ENCODE results near the gene LINC01488. TPM values are rescaled to one million over a fixed set of nuclear protein-coding genes. Genes with fewer than 3 reads are reported as not detected.

The LINC01488 gene
- total RNA-seq, 1 donor from 2014 or later = not detected

- DNase-seq (ENCODE audit: low read depth) = peak; percentile 29
- no peaks in the 10 kb centered on the region for H3K27me3 ChIP-seq (ENCODE audit: control insufficient read depth, insufficient read depth, low read length)
- no peak overlapping the region for H3K4me3 ChIP-seq (ENCODE audit: low read depth, low read length)
- TF ChIP-seq CTCF (IDR thresholded peaks at IDR 0.05; ENCODE audit: insufficient read depth, low read length, severe bottlenecking) = no peak
- no peaks in the 10 kb centered on the region for H3K36me3 ChIP-seq (ENCODE audit: control insufficient read depth, insufficient read depth, low read length)
- FAIRE-seq = no peak
These were observed 36.9 kb downstream of the LINC01488 start for GRCh38 chr11:69518081-69518950.

- no peak for DNase-seq (ENCODE audit: low read depth)
- Histone ChIP-seq H3K36me3 (ENCODE audit: control insufficient read depth, insufficient read depth, low read length) (no peaks in the 10 kb centered on the region), H3K27me3 (ENCODE audit: control insufficient read depth, insufficient read depth, low read length) (no peaks in the 10 kb centered on the region), H3K4me3 (ENCODE audit: low read depth, low read length) (no peak overlapping the region)
- TF ChIP-seq CTCF (IDR thresholded peaks at IDR 0.05; ENCODE audit: insufficient read depth, low read length, severe bottlenecking) = no peak
- FAIRE-seq = no peak
These were observed 38.9 kb downstream of the LINC01488 start for GRCh38 chr11:69520186-69520916.

GRCh38 chr11:69521457-69521856 lies 40.0 kb downstream of the LINC01488 start:
- H3K4me3 ChIP-seq (ENCODE audit: low read depth, low read length) = no peak overlapping the region
- TF ChIP-seq CTCF (IDR thresholded peaks at IDR 0.05; ENCODE audit: insufficient read depth, low read length, severe bottlenecking) = no peak
- no peaks in the 10 kb centered on the region for H3K27me3 ChIP-seq (ENCODE audit: control insufficient read depth, insufficient read depth, low read length)
- no peak for FAIRE-seq
- DNase-seq (ENCODE audit: low read depth) = no peak
- H3K36me3 ChIP-seq (ENCODE audit: control insufficient read depth, insufficient read depth, low read length) = no peaks in the 10 kb centered on the region

GRCh38 chr11:69523453-69523852 lies 42.0 kb downstream of the LINC01488 start:
- Histone ChIP-seq H3K27me3 (ENCODE audit: control insufficient read depth, insufficient read depth, low read length) (no peaks in the 10 kb centered on the region), H3K4me3 (ENCODE audit: low read depth, low read length) (no peak overlapping the region), H3K36me3 (ENCODE audit: control insufficient read depth, insufficient read depth, low read length) (no peaks in the 10 kb centered on the region)
- FAIRE-seq (peak; percentile 58), DNase-seq (ENCODE audit: low read depth) (no peak)
- no peak for TF ChIP-seq CTCF (IDR thresholded peaks at IDR 0.05; ENCODE audit: insufficient read depth, low read length, severe bottlenecking)

GRCh38 chr11:69524291-69524882 lies 42.9 kb downstream of the LINC01488 start:
- peak; percentile 68 for DNase-seq (ENCODE audit: low read depth)
- no peak for FAIRE-seq
- H3K36me3 ChIP-seq (ENCODE audit: control insufficient read depth, insufficient read depth, low read length) = no peaks in the 10 kb centered on the region
- no peaks in the 10 kb centered on the region for H3K27me3 ChIP-seq (ENCODE audit: control insufficient read depth, insufficient read depth, low read length)
- H3K4me3 ChIP-seq (ENCODE audit: low read depth, low read length) = no peak overlapping the region
- TF ChIP-seq CTCF (IDR thresholded peaks at IDR 0.05; ENCODE audit: insufficient read depth, low read length, severe bottlenecking) = no peak
